Activated CD4-positive, alpha-beta T cell treated with anti-CD3 and anti-CD28 coated beads for 36 hours (primary cell): ENCODE measurements around the gene NME9. TPM values are rescaled to one million over a fixed set of nuclear protein-coding genes. Genes with fewer than 3 reads are reported as not detected.

Source experiments
- total RNA-seq, 2 experiments: library from RNA; stranded (reverse); gene quantifications; one replicate each; pipeline ENCODE4 v1.2.3, GENCODE V29; 2021

NME9 gene
- total RNA-seq, 2 experiments from 2014 or later, result 0.46 to 0.65 TPM

Other genes with a start within 250 kb of the NME9 start
- gene DZIP1L, start 214.2 kb downstream of the NME9 start, total RNA-seq, result not detected
- not detected for gene A4GNT, start 197.5 kb downstream of the NME9 start, total RNA-seq
- gene DBR1, start 154.9 kb downstream of the NME9 start, total RNA-seq, result 10 to 100 TPM; 16.4 to 22.0 TPM
- 10 to 100 TPM; 38.3 to 46.2 TPM for gene ARMC8, start 142.6 kb downstream of the NME9 start, total RNA-seq
- gene MRAS, start 18.7 kb upstream of the NME9 start, total RNA-seq, result under 1 TPM; 0.16 TPM
- gene ESYT3, start 104.8 kb upstream of the NME9 start, total RNA-seq, result under 1 TPM; 0.21 to 0.37 TPM